PFSK-1 (cell line): ENCODE results near the gene NFS1.

Source experiments
- FOXP2 ChIP-seq: optimal IDR thresholded peaks from 2 replicates; pipeline ENCODE3; 2011; ENCODE audit warnings: borderline replicate concordance, control low read depth, inconsistent platforms; ENCODE audit not compliant: insufficient read depth; ENCODE audit errors: extremely low read length, extremely low read depth
- POLR2AphosphoS5 ChIP-seq: IDR thresholded peaks from 2 replicates; pipeline ENCODE4 v1.6.1; 2012; ENCODE audit warnings: low read depth, mild to moderate bottlenecking, control low read depth, low read length, moderate library complexity
- SIN3A ChIP-seq: IDR thresholded peaks from 2 replicates; pipeline ENCODE4 v1.6.1; 2012; ENCODE audit warnings: mild to moderate bottlenecking, low read length, moderate library complexity, borderline replicate concordance; ENCODE audit not compliant: insufficient read depth
- TAF1 ChIP-seq: IDR thresholded peaks from 2 replicates; pipeline ENCODE4 v1.6.1; 2012; ENCODE audit warnings: low read length, control low read depth, borderline replicate concordance; ENCODE audit not compliant: insufficient read depth
- TF ChIP-seq, protein P1 (sequence below), 2 experiments: IDR thresholded peaks; 2 replicates each; pipeline versions ENCODE4 v1.6.1 to v1.8.0; 2011 to 2012; ENCODE audit warnings: low read depth in 2 of 2, low read length in 2 of 2, control low read depth in 1 of 2, inconsistent platforms in 1 of 2, mild to moderate bottlenecking in 1 of 2, moderate library complexity in 1 of 2; ENCODE audit not compliant: insufficient read depth in 1 of 2

The NFS1 gene

DNA sequence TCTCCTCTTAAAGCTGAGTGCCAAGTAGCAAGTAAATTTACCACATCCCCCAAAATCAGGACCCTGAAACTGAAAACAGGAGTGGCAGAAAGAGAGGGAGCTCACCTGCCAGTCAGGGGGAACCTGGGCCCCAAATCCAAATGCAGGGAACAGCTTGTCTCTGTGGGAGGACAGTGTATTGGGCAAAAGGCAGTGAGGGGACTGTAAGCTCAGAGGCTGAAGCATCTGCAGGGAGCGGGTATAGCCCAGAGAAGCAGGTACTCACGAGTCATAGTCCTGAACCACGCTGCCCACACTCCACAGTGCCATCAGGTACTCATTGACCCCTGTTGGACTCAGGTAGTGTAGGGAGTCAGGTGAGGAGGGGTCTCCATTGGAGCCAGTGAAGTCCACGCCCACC, 68.5 kb downstream of the NFS1 start:
- TF ChIP-seq, protein P1, sequence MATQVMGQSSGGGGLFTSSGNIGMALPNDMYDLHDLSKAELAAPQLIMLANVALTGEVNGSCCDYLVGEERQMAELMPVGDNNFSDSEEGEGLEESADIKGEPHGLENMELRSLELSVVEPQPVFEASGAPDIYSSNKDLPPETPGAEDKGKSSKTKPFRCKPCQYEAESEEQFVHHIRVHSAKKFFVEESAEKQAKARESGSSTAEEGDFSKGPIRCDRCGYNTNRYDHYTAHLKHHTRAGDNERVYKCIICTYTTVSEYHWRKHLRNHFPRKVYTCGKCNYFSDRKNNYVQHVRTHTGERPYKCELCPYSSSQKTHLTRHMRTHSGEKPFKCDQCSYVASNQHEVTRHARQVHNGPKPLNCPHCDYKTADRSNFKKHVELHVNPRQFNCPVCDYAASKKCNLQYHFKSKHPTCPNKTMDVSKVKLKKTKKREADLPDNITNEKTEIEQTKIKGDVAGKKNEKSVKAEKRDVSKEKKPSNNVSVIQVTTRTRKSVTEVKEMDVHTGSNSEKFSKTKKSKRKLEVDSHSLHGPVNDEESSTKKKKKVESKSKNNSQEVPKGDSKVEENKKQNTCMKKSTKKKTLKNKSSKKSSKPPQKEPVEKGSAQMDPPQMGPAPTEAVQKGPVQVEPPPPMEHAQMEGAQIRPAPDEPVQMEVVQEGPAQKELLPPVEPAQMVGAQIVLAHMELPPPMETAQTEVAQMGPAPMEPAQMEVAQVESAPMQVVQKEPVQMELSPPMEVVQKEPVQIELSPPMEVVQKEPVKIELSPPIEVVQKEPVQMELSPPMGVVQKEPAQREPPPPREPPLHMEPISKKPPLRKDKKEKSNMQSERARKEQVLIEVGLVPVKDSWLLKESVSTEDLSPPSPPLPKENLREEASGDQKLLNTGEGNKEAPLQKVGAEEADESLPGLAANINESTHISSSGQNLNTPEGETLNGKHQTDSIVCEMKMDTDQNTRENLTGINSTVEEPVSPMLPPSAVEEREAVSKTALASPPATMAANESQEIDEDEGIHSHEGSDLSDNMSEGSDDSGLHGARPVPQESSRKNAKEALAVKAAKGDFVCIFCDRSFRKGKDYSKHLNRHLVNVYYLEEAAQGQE (IDR thresholded peaks at IDR 0.05; ENCODE audit: insufficient read depth in 1 of 2, low read depth in 2 of 2, low read length in 2 of 2): no peak
- no peak for TF ChIP-seq FOXP2
- no peak for TF ChIP-seq SIN3A
- no peak for TF ChIP-seq POLR2AphosphoS5
- TF ChIP-seq TAF1: no peak

DNA sequence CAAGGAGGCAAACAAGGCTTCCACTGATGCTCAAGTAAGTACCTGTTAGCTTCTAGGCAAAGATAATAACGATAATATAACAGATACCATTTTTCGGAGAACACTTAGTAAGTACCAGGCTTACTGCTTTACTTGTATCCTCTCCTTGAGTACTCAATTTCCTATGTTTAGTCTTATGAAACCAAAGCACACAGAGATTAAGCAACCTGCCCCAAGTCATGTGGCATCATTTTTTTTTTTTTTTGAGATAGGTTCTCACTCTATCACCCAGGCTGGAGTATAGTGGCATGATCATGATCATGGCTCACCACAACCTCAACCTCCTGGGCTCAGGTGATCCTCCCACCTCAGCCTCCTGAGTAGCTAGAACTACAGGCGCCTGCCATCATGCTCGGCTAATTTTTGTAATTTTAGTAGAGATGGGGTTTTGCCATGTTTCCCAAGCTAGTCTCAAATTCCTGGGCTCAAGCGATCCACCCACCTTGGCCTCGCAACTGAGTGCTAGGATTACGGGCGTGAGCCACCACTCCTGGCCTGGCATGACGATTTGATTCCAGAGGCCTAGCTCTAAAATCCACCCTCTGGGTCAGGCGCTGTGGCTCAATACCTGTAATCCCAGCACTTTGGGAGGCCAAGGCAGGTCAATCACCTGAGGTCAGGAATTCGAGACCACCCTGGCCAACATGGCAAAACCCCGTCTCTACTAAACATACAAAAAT, 69.6 kb downstream of the NFS1 start:
- TF ChIP-seq FOXP2 (no peak), SIN3A (no peak), TAF1 (no peak), POLR2AphosphoS5 (no peak)
- TF ChIP-seq, protein P1 (IDR thresholded peaks at IDR 0.05; ENCODE audit: insufficient read depth in 1 of 2, low read depth in 2 of 2, low read length in 2 of 2): no peak

DNA sequence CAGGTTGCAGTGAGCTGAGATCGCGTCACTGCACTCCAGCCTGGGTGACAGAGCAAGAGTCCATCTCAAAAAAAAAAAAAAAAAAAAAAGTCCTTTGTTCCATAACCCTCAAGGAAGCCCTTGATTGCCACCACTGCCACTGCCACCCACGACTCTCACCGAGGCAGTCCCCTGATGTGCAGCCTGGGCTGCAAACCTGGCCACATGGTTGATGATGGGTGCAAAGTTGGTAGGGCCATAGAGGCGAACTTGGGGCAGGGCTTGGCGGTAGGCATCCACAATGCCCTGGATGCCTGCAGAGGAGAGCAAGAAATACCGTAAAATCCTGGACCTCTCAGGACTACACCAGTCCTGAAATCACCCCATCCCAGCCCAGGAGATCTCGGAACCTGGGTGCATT, 72.0 kb downstream of the NFS1 start:
- no peak for TF ChIP-seq FOXP2
- no peak for TF ChIP-seq POLR2AphosphoS5
- no peak for TF ChIP-seq SIN3A
- no peak for TF ChIP-seq TAF1
- TF ChIP-seq, protein P1 (IDR thresholded peaks at IDR 0.05; ENCODE audit: insufficient read depth in 1 of 2, low read depth in 2 of 2, low read length in 2 of 2): no peak

DNA sequence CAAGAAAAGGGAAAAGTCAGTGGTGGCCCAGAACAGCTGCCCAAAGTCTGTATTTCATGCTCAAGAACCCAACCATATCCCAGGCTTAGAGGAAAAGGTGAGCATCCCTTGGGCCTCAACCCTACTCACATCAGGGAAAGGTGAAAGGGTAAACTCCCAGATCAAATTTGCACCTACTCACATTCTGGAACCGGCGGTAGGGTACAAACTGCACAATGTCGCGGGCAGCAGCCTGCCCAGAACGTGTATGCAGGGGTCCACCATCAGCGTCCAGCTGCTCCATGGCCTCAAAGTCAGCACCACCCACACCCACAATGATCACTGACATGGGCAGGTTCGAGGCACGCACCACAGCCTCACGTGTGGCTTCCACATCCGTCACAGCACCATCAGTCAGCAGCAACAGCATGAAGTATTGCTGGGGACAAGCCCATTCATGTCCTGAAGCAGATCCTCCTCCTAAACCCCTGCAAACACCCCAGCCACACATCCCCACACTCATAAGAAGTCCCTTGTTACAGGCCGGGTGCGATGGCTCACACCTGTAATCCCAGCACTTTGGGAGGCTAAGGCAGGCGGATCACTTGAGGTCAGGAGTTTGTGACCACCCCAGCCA, 72.7 kb downstream of the NFS1 start:
- TF ChIP-seq TAF1 (no peak), SIN3A (no peak), POLR2AphosphoS5 (no peak), FOXP2 (no peak)
- TF ChIP-seq, protein P1 (IDR thresholded peaks at IDR 0.05; ENCODE audit: insufficient read depth in 1 of 2, low read depth in 2 of 2, low read length in 2 of 2): no peak
